Measurements from ENCODE around the gene TPD52L2.
"Not testable (repeated sequence)": the region's sequence is repeated elsewhere in the genome, so short reads cannot be mapped to it uniquely, and the experiment has no call there.

TPD52L2 gene

GRCh38 chr20:63836458-63837344, 28.4 kb upstream of the TPD52L2 start:
- no peak for DNase-seq

- DNase-seq = no peak
These were observed 27.6 kb upstream of the TPD52L2 start for GRCh38 chr20:63837479-63837878.

GRCh38 chr20:63839620-63840019, 25.4 kb upstream of the TPD52L2 start:
- DNase-seq = no peak

- no peak for DNase-seq
These were observed 24.7 kb upstream of the TPD52L2 start for GRCh38 chr20:63840405-63840828.

- no peak for DNase-seq
These were observed 22.8 kb upstream of the TPD52L2 start for GRCh38 chr20:63842258-63842657.

- DNase-seq = no peak
These were observed 21.8 kb upstream of the TPD52L2 start for GRCh38 chr20:63843222-63843621.

GRCh38 chr20:63843778-63844177, 21.3 kb upstream of the TPD52L2 start:
- DNase-seq = no peak

GRCh38 chr20:63844511-63844991, 20.5 kb upstream of the TPD52L2 start:
- no peak for DNase-seq

- DNase-seq = no peak
These were observed 18.8 kb upstream of the TPD52L2 start for GRCh38 chr20:63846128-63846771.

- no peak for DNase-seq
These were observed 18.2 kb upstream of the TPD52L2 start for GRCh38 chr20:63846888-63847236.

GRCh38 chr20:63847237-63848002, 17.6 kb upstream of the TPD52L2 start:
- no peak for DNase-seq

GRCh38 chr20:63848003-63848911, 16.8 kb upstream of the TPD52L2 start:
- DNase-seq = no peak

- DNase-seq = no peak
These were observed 14.2 kb upstream of the TPD52L2 start for GRCh38 chr20:63850689-63851547.

- not testable (repeated sequence) for DNase-seq
These were observed 13.5 kb upstream of the TPD52L2 start for GRCh38 chr20:63851548-63851943.

GRCh38 chr20:63853733-63854068, 11.4 kb upstream of the TPD52L2 start:
- not testable (repeated sequence) for DNase-seq

GRCh38 chr20:63854069-63854765, 10.9 kb upstream of the TPD52L2 start:
- DNase-seq = no peak

- DNase-seq = no peak
These were observed 10.2 kb upstream of the TPD52L2 start for GRCh38 chr20:63854766-63855362.

- no peak for DNase-seq
These were observed 9.5 kb upstream of the TPD52L2 start for GRCh38 chr20:63855363-63856097.

- DNase-seq = no peak
These were observed 9.0 kb upstream of the TPD52L2 start for GRCh38 chr20:63856098-63856511.

All from CD4-positive, alpha-beta T cell treated with Interleukin-12 subunit alpha and Interleukin-12 subunit beta, for 1 hour (primary cell).